Measurements from ENCODE around the gene GBP3.
"Not testable (repeated sequence)": the region's sequence is repeated elsewhere in the genome, so short reads cannot be mapped to it uniquely, and the experiment has no call there.

GBP3 gene

GRCh38 chr1:88974616-88975172 lies 48.0 kb downstream of the GBP3 start:
- not testable (repeated sequence) for FAIRE-seq

- FAIRE-seq = peak; percentile 90
Measured at GRCh38 chr1:88973520-88974137, 49.0 kb downstream of the GBP3 start.

- FAIRE-seq = no peak
Measured at GRCh38 chr1:88961647-88962275, 60.9 kb downstream of the GBP3 start.

GRCh38 chr1:88961081-88961480 lies 61.6 kb downstream of the GBP3 start:
- FAIRE-seq = no peak

All from G401.6 (cell line).